Endodermal cell (in vitro differentiated cells): ENCODE results near the gene UTP11. TPM values are rescaled to one million over a fixed set of nuclear protein-coding genes. Genes with fewer than 3 reads are reported as not detected.
A peak's percentile ranks its signal among the peaks of the same experiment; 100 is the strongest.

ENCODE experiments used
- DNase-seq: peaks from one replicate; pipeline ENCODE4 v3.0.0-alpha.2; 2017
- H3K27ac ChIP-seq: 2 replicates; pipeline ENCODE4 v1.5.1; 2013; ENCODE audit warnings: mild to moderate bottlenecking, low read depth, low read length, moderate library complexity
- H3K27me3 ChIP-seq: 2 replicates; pipeline ENCODE4 v1.6.1; 2013; ENCODE audit warnings: mild to moderate bottlenecking, low read length, moderate library complexity; ENCODE audit not compliant: insufficient read depth, control insufficient read depth, poor library complexity, severe bottlenecking
- H3K36me3 ChIP-seq: 2 replicates; pipeline ENCODE4 v1.7.0; 2013; ENCODE audit warnings: mild to moderate bottlenecking, low read length, moderate library complexity; ENCODE audit not compliant: control insufficient read depth, insufficient read depth
- H3K4me1 ChIP-seq: one replicate; pipeline ENCODE4 v1.7.0; 2013; ENCODE audit warnings: low read length; ENCODE audit not compliant: control insufficient read depth, insufficient read depth
- H3K4me3 ChIP-seq: 2 replicates; pipeline ENCODE4 v1.5.1; 2013; ENCODE audit warnings: mild to moderate bottlenecking, low read length, moderate library complexity
- H3K9ac ChIP-seq: 2 replicates; pipeline ENCODE4 v1.6.1; 2013; ENCODE audit warnings: mild to moderate bottlenecking, low read length, moderate library complexity; ENCODE audit not compliant: poor library complexity, severe bottlenecking; ENCODE audit errors: extremely low read depth
- H3K9me3 ChIP-seq: 2 replicates; pipeline ENCODE4 v1.6.1; 2013; ENCODE audit warnings: mild to moderate bottlenecking, low read length, moderate library complexity; ENCODE audit not compliant: control insufficient read depth
- H3K27ac Mint-ChIP-seq: 2 replicates; pipeline ENCODE4 v1.8.0; 2020; ENCODE audit warnings: mixed read lengths
- H3K27me3 Mint-ChIP-seq: 2 replicates; pipeline ENCODE4 v1.8.0; 2021; ENCODE audit warnings: mild to moderate bottlenecking, mixed read lengths; ENCODE audit not compliant: insufficient read depth
- H3K36me3 Mint-ChIP-seq: 2 replicates; pipeline ENCODE4 v1.8.0; 2020; ENCODE audit warnings: low read depth, mixed read lengths
- H3K4me1 Mint-ChIP-seq: 2 replicates; pipeline ENCODE4 v1.8.0; 2020; ENCODE audit warnings: mixed read lengths
- H3K4me3 Mint-ChIP-seq: 2 replicates; pipeline ENCODE4 v1.8.0; 2020; ENCODE audit warnings: mild to moderate bottlenecking, moderate library complexity, mixed read lengths
- H3K9me3 Mint-ChIP-seq: 2 replicates; pipeline ENCODE4 v1.8.0; 2020; ENCODE audit warnings: mild to moderate bottlenecking, mixed read lengths
- WGBS, 2 experiments: methylation state at CpG; one replicate each; pipeline versions ENCODE4 v1.1.5 to v1.1.7; 2013; ENCODE audit warnings: missing lambda C conversion rate in 2 of 2, mixed read lengths in 1 of 2; ENCODE audit not compliant: insufficient coverage in 1 of 2, insufficient read length in 1 of 2; 5-methylcytosine and 5-hydroxymethylcytosine counted together
- total RNA-seq, 2 donors: library from RNA; stranded (reverse); fragmentation: NEBNext Ultra II Directional in 1 of 2; extraction: Animal tissue kit (Norgen Biotek cat#: 25700) in 1 of 2; gene quantifications; 2 replicates in 1 of 2; 3 replicates in 1 of 2; pipeline ENCODE4 v1.2.1, GENCODE V29; 2021
- TF ChIP-seq, protein P1 (sequence below): fragments of 200-600 bp; sonication (generic); conservative IDR thresholded peaks from 2 replicates; pipeline ENCODE4 v1.5.0; 2021; ENCODE audit warnings: antibody characterized with exemption, mild to moderate bottlenecking

Gene UTP11
- total RNA-seq, 2 donors from 2014 or later = 40.9 to 46.3 TPM

DNA sequence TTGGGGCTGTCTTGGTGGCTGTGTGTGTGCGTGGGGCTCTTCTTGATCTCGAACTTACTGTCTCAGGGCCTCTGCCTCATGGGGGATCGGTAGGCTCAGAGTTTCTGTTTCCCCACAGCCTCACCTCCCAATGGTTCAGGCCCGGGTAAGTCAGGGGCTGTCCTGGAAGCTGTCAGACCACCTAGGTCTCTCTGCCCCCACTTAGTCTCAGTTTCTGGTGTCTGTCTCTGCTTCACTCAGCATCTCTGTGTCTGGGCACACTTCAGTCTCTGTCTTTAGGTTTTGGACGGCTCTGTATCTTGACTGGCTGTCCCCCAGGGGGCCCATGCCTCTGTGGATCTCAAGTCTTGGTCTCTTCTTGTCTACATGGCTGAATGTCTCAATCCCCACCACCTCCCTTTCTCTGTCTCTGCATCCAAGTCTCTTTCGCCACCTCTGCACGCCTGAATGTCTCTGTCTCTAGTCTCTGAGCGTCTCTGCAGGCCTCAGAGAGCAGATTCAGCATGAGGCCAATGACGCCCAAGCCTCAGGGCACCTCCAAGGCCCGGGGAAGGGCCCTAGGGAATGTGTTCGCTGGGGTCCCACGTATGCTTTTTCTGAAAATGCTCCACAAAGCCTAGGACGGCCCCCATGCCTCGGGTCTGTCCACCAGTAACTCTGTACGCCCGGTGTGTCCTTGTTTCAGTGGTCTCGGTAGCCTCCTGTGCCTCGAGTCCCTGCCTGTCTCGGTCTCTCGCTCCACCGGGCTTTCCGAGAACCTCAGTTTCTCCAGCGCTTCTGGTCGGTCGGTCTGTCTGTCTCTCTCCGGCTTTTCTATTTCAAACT is 8.0 kb upstream of the UTP11 start:
- Histone ChIP-seq H3K36me3 (no peaks in the 10 kb centered on the region), H3K4me1 (peaks cover 32% of the 10 kb centered on the region), H3K27ac (no peak overlapping the region), H3K4me3 (peak overlapping the region; percentile 94), H3K27me3 (no peaks in the 10 kb centered on the region), H3K9me3 (no peaks in the 10 kb centered on the region), H3K9ac (peak overlapping the region; percentile 61)
- no peaks in the 10 kb centered on the region for H3K36me3 Mint-ChIP-seq
- WGBS, 2 experiments = 14 to 20% methylated on average over 15 to 26 of the region's 26 CpGs
- peak overlapping the region; percentile 4 for H3K27ac Mint-ChIP-seq
- H3K4me3 Mint-ChIP-seq = peak overlapping the region; percentile 69
- peaks cover 48% of the 10 kb centered on the region for H3K4me1 Mint-ChIP-seq
- DNase-seq = peak; percentile 69
- H3K9me3 Mint-ChIP-seq = no peaks in the 10 kb centered on the region
- no peaks in the 10 kb centered on the region for H3K27me3 Mint-ChIP-seq
- TF ChIP-seq, protein P1, sequence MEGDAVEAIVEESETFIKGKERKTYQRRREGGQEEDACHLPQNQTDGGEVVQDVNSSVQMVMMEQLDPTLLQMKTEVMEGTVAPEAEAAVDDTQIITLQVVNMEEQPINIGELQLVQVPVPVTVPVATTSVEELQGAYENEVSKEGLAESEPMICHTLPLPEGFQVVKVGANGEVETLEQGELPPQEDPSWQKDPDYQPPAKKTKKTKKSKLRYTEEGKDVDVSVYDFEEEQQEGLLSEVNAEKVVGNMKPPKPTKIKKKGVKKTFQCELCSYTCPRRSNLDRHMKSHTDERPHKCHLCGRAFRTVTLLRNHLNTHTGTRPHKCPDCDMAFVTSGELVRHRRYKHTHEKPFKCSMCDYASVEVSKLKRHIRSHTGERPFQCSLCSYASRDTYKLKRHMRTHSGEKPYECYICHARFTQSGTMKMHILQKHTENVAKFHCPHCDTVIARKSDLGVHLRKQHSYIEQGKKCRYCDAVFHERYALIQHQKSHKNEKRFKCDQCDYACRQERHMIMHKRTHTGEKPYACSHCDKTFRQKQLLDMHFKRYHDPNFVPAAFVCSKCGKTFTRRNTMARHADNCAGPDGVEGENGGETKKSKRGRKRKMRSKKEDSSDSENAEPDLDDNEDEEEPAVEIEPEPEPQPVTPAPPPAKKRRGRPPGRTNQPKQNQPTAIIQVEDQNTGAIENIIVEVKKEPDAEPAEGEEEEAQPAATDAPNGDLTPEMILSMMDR = no peak

DNA sequence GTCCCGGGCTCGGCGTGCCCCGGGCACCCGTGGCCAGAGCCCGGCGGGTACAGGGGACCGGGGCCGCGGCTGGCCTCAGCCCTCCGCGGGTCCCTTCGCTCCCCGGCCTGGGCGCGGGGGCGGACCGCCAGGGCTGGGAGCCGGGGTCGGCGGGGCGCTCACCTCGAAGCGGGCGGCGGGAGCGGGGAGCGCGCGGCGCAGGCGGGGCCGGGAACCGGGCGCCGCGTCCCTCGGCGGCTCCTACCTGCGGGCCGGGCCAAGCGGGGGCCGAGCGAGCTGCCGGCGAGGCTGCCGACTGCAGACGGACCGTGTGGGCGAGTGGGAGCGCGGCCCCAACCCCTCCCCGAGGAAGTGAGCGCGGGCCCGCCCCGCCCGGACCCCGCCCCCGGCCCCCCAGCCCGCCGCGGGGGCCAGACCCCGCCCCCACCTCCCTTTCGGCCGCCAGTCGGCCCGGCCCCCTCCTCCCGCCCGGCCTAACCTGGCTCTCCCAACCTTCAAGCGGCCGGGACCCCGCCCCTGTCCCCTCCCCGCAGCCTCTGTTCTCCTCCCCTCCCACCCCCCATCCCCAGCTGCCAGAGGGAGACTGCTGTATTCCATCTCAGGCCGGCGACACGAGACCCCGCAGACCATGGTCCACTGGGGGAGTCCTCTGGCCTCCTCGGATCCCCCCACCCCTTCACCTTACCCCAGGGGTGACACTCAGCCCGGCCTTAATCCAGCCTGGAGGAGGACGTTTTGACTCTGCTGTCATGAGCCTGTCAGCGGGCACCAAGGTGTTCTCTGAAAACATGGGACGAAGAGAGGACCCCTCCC is 7.1 kb upstream of the UTP11 start, which contains the start of gene FHL3:
FHL3 (minus strand) TSS at position 320 of the 813 bp plus-strand sequence. CDS start 6,102 bp downstream, outside the sequence.
- TF ChIP-seq, protein P1 = no peak
- H3K4me1 ChIP-seq = peaks cover 23% of the 10 kb centered on the region
- DNase-seq = peak; percentile 91
- H3K9me3 ChIP-seq = no peaks in the 10 kb centered on the region
- H3K27ac Mint-ChIP-seq = peak within 1 kb of the TSS; percentile 4
- peak within 1 kb of the TSS; percentile 61 for H3K9ac ChIP-seq
- no peaks in the 10 kb centered on the region for H3K27me3 Mint-ChIP-seq
- H3K36me3 ChIP-seq = no peaks in the 10 kb centered on the region
- H3K4me1 Mint-ChIP-seq = peaks cover 40% of the 10 kb centered on the region
- 0 to 2% methylated on average over 1 to 75 of the region's 83 CpGs for WGBS, 2 experiments
- peak within 1 kb of the TSS; percentile 94 for H3K4me3 ChIP-seq
- H3K9me3 Mint-ChIP-seq = no peaks in the 10 kb centered on the region
- no peaks in the 10 kb centered on the region for H3K27me3 ChIP-seq
- H3K27ac ChIP-seq = no peak within 1 kb of the TSS
- peak within 1 kb of the TSS; percentile 69 for H3K4me3 Mint-ChIP-seq
- H3K36me3 Mint-ChIP-seq = no peaks in the 10 kb centered on the region

DNA sequence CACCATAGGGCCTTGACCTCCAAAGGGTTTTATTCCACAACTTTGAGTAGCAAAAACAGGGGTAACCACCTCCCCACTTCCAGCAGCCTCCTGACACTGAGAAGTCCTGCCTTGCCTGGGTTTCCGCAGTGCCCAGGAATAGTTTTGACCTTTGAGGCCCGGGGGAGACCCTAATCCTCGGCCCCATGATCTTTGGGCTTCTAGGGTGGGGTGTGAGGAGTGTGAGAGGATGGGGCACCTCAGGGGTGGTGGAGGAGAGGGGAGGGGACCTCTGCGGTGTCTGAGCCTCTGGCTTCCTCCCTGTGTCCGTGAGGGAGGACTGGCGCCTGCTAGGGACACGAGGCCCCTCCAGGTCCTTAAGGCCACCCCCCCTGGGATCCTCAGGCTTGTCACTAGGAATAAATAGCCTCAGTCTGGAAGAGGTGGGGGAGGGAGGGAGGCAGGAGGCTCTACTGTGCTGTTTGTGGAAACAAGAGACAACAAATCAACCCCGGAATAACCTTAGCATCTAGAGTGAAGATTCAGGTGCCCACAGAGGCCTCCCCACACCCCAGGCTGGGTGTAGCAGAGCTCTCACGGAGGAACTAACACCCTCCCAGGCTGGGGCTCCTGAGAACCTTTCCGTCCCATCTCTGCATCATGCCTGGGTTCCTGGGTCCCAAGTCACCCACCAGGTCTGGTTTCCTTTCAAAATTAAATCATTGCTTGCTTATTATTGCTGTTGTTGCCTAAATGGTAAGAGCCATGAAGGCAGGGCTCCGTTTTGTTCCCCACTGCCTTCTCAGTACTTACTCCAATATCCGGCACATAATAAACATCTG is 6.3 kb upstream of the UTP11 start:
- no peak overlapping the region for H3K9ac ChIP-seq
- TF ChIP-seq, protein P1 = no peak
- Mint-ChIP-seq H3K4me3 (peak overlapping the region; percentile 52), H3K27ac (no peak overlapping the region), H3K27me3 (no peaks in the 10 kb centered on the region), H3K9me3 (no peaks in the 10 kb centered on the region), H3K36me3 (no peaks in the 10 kb centered on the region), H3K4me1 (peaks cover 33% of the 10 kb centered on the region)
- no peaks in the 10 kb centered on the region for H3K9me3 ChIP-seq
- no peak overlapping the region for H3K27ac ChIP-seq
- peaks cover 15% of the 10 kb centered on the region for H3K4me1 ChIP-seq
- no peaks in the 10 kb centered on the region for H3K36me3 ChIP-seq
- 78 to 100% methylated on average over 2 to 12 of the region's 12 CpGs for WGBS, 2 experiments
- H3K4me3 ChIP-seq = peak overlapping the region; percentile 68
- DNase-seq = no peak
- no peaks in the 10 kb centered on the region for H3K27me3 ChIP-seq
